Measurements from ENCODE around the gene PITPNB.

Gene PITPNB

GRCh38 chr22:27919222-27919941 lies at the start of gene PITPNB:
Gene PITPNB, minus strand, starts transcription at chr22:27919256. Its CDS starts 65 bp downstream, at chr22:27919191.
- DNase-seq = peak; percentile 88

GRCh38 chr22:27966168-27967064 lies 47.4 kb upstream of the PITPNB start:
- DNase-seq = no peak

- DNase-seq = no peak
Measured at GRCh38 chr22:27962268-27963044, 43.4 kb upstream of the PITPNB start.

- no peak for DNase-seq
Measured at GRCh38 chr22:27961680-27962079, 42.6 kb upstream of the PITPNB start.

- no peak for DNase-seq
Measured at GRCh38 chr22:27961182-27961581, 42.1 kb upstream of the PITPNB start.

GRCh38 chr22:27959335-27960090 lies 40.5 kb upstream of the PITPNB start:
- no peak for DNase-seq

GRCh38 chr22:27952779-27953178 lies 33.7 kb upstream of the PITPNB start:
- DNase-seq = no peak

GRCh38 chr22:27952091-27952490 lies 33.0 kb upstream of the PITPNB start:
- DNase-seq = no peak

- DNase-seq = no peak
Measured at GRCh38 chr22:27949421-27949820, 30.4 kb upstream of the PITPNB start.

- no peak for DNase-seq
Measured at GRCh38 chr22:27948569-27948968, 29.5 kb upstream of the PITPNB start.

- DNase-seq = no peak
Measured at GRCh38 chr22:27947448-27947847, 28.4 kb upstream of the PITPNB start.

GRCh38 chr22:27941143-27941542 lies 22.1 kb upstream of the PITPNB start:
- no peak for DNase-seq

- no peak for DNase-seq
Measured at GRCh38 chr22:27937453-27937852, 18.4 kb upstream of the PITPNB start.

GRCh38 chr22:27935897-27936296 lies 16.8 kb upstream of the PITPNB start:
- DNase-seq = no peak

- no peak for DNase-seq
Measured at GRCh38 chr22:27934069-27934468, 15.0 kb upstream of the PITPNB start.

GRCh38 chr22:27933186-27933983 lies 14.3 kb upstream of the PITPNB start:
- DNase-seq = no peak

GRCh38 chr22:27930331-27931060 lies 11.4 kb upstream of the PITPNB start:
- no peak for DNase-seq

- no peak for DNase-seq
Measured at GRCh38 chr22:27927608-27928007, 8.6 kb upstream of the PITPNB start.

- DNase-seq = no peak
Measured at GRCh38 chr22:27925331-27925730, 6.3 kb upstream of the PITPNB start.

- no peak for DNase-seq
Measured at GRCh38 chr22:27919942-27920755, 1.1 kb upstream of the PITPNB start.

Measured in NCI-H774 (cell line).